Stimulated activated CD8-positive, alpha-beta memory T cell treated with anti-CD3 and anti-CD28 coated beads, Interleukin-12 subunit alpha, Interleukin-12 subunit beta, amount 100 ng/mL, for 1 hour (primary cell): ENCODE measurements around the gene BAG1.

ENCODE experiments used
- DNase-seq: peaks from one replicate; pipeline ENCODE4 v3.0.0-alpha.2; 2020; ENCODE audit warnings: low read depth

Gene BAG1

DNA sequence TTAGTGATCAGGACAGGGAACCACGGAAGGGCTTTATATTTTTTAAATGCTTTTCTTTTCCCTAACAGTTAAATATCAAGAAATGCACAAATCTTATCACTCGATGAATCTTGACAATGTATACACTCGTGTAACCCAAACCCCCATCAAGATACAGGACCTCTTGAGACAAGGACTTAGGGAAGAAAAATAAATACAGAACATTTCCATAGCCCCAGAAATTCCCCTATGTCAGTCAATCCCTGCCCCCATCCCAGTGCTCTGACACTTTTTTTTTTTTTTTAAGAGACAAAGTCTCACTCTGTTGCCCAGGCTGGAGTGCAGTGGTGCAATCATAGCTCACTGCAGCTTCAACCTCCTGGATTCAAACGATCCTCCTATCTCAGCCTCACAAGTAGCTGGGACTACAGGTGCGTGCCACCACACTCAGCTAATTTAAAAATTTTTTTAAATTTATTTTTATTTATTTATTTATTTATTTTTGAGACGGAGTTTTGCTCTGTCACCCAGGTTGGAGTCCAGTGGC is 21.8 kb downstream of the BAG1 start:
- DNase-seq = no peak

DNA sequence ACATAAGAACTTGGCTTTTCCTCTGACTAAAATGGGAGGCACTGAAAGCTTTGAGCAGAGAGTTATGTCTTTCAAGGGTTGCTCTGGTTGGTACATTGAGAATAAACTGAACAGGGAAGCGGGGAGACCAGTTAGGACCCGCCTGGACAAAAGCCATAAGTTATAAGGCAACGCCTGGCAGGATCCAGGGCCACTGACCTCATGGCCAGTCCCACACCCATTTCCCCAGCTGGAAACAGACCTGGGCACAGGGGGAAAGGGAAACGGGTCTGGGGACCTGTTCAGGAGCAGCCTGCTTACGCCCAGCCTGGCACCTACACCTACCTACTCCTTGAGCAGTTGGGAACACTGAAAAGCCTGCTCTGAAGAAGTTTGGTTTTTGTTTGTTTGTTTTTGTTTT is 23.2 kb downstream of the BAG1 start:
- no peak for DNase-seq

DNA sequence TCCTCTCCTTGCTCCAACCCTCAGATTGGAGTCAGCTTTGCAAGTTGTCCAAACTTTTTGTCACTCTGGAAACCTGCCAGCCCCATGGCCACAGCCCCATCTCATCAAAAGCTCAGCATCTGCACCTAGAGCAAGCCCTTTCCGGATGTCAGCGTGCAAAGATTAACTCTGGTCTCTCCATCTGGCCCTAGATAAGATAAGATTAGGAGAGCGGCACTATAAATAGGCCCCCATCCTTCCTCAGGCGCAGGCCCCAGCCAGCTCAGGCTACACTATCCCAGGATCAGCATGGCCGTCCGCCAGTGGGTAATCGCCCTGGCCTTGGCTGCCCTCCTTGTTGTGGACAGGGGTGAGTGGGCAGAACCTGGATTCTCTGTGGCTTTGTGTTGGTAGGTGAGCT is 24.6 kb downstream of the BAG1 start, which contains the start of gene SPINK4:
TSS of gene SPINK4 (plus strand) at position 247 of the 400 bp plus-strand sequence. CDS start at position 289, 42 bp downstream.
- DNase-seq = no peak

DNA sequence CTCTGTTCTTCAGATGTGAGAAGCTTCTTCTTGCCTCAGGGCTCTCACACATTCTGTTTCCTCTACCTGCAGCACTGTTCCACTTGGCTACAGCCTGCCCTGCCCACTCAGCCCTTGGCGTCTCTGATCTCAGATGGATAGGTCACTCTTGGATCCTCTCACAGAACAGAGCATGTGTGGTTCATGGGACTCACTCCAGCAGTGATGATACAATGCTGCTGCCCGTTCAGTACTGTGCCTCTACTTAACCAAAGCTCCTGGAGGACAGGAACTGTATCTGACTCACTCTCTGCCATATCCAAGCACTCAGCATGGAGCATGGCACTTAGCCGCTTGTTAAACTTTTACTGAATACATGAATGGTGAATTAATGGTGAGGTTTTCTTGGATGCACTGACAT is 27.9 kb downstream of the BAG1 start:
- no peak for DNase-seq

DNA sequence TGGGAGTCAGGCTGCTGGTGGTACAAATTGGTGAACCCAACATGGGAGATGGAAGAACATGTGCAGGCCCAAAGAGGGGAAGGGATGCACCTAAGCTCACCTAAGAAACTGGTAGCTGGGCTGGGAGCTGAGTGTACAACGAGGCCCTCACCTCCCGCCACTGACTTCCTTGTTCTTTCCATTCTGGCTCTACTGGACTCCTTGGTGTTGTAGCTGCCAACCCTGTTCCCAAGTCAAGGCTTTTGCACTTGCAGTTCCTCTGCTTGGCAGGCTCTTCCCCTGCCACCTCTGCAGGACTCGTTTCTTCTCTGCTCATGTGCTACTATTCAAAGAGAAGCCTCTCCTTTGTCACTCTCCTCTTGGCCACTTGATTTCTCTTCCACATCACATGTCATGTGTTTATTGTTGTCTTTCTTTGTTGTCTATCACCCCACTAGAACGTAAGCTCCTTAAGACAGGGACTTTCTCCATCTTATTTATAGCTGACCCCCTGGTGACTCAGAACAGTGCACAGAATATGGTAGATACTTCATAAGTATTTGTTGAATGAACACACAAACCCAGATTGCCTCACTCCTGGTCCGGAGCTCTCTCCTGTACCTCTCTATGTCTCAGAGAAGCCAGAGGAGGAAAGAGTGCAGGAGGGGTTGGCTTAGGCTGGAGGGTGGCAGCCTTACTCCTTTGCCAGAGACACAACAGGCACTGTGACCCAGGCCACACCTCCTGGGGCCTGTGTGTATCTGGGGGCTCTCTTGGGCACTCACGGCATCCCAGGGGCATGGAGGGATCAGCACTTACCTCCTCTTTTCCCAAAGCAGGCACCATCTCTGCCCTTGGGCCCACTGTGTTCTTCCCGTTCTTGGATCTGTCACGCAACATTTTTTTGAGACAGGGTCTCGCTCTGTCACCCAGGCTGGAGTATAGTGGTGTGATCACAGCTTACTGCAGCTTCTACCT is 29.7 kb downstream of the BAG1 start:
- DNase-seq = no peak

DNA sequence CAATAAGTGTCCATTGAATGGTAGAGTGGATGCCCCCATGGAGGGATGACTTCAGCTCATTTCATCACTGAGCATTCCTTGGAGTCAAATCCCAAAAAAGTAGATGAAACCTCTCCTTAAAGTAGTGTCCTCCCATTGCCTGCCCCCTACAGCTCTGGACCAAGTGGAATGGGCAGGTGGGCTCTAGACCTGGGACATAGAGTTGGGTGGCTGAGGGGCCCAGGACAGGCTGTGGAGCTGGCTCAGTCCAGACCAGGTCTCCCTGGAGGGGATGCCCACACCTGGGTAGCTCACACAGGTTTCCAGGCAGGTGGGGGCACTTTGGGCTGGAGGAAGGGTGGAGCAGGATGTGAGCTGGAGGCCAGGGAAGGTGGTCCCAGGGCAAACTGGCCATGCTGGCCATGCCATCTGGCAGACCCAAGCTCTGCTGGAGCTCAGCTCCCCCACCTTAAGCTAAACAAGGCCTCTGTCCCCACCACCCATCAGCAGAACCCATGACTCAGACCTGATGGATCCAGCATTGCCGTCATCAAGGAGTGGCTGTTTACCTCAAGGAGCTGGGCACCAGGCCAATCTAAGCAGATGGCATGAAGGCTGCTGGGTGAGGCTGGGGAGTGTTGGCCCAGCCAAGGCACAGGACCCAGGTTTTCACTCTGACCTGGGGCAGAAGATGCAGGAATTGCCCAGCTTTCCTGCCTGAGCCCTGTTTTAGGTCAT is 30.7 kb downstream of the BAG1 start:
- no peak for DNase-seq

DNA sequence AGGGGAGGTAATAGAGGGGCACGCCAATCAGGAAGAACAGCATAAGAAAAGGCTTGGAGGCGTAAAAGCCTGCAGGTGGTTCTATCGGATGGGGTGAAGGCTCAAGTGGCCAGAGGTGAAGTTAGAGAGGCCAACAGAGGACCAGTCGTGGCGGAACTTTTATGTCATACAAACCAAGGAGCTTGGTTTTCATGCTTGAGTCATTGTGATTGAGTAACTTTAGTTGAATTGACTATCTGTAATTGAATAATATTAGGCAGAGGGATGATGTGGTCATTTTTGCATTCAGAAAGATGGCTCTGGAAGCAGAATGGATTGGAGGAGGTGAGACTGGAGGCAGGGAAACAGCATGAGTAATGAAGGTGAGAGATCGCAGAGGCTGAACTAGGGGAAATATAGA is 31.7 kb downstream of the BAG1 start:
- DNase-seq = no peak

DNA sequence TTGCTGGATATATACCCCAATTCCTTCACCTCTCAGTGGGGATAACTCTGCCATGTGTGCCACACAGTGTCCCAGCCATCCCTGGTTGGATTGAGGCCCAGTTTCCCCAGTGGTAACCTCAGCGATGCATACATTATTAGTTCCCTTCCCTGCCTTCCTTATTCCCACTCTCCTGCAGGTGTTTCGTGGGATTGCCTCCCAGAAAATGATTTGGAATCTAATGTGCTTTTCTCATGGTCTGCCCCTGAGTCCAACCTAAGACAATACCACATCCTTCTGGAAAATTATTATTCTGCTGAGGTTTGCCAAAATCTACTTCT is 32.9 kb downstream of the BAG1 start:
- DNase-seq = no peak

DNA sequence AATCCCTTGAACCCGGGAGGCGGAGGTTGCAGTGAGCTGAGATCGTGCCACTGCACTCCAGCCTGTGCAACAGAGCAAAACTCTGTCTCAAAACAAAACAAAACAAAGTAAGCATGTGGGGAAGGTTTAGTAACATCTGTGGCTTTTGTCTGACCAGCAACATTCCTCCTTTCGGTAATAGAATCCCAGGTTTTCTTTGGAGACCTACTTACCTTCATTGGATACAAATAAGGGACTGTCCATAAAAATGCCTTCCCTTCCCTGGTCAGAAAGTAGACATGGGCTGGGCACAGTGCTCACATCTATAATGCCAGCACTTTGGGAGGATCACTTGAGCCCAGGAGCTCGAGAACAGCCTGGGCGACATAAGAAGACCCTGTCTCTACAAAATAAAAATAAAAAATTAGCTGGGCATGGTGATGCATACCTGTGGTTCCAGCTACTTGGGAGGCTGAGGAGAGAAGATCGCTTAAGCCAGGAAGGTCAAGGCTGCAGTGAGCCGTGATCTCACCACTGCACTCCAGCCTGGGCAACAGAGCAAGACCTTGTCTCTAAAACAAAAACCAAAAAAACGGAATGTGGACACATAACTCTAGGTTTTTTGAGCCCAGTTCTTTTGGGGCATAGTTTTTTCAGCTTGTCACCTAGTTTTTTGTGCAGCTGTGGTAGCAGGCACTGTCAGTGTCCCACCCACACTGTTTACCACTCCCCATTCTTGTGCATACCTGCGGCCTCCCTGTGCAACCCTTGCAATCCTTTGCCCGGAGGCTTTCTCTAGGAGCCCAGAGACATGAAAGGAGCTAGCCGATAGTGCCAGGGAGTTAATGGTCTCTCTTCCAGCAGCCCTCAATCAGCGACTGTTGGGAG is 33.5 kb downstream of the BAG1 start:
- DNase-seq = no peak

DNA sequence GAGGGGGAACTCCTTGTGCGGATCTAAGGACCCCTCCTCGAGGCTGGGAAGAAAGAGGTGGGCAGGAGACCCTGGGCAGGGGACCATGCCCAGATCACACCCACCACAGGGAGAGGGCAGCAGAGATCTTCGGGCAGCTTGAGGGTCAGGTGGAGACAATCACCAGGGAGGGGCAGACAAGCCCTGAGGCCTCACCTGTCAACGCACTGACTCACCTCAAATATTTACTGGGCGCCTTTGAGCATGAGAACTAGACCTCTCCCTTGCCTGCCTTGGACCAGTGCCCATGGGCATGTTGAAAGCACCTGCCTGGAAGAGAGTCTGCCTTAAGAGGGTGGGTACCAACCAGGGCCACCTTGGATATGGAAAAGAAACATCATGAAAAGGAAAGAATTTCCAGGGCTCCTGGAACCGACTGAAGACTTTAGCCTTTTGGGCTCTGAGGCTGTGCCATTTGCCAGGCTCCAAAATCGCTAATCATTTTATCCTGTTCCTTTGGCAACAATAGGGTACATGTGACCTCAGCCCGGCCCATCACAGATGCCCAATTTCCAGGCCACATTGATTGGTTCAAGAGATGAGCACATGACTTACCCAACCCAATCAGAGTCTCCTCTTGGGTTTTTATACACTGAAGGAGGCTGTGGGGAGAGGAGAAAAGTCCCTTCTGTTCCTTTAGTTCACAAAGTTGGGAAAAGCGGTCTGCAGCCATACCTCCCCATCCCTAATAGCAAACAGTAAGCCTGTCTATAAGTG is 35.0 kb downstream of the BAG1 start:
- no peak for DNase-seq

DNA sequence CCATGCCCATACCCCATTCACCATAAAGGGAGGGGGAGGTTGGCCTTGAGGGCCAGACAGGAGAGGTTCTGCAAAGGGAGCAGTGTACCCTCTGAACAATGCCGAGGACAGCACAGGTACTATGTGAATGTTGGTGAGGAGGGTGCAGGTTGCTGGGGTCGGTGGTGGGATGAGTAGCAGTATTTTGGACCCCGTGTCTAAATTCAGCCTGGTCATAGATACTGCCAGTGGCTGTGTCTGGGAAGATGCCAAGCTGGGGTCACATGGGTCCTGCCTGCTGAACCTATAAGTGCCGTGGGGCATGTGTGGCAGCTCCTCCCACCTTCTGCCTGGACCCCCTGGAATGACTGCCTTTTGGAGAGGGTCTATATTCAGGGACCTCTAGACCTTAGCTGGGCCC is 35.9 kb downstream of the BAG1 start:
- DNase-seq = no peak

DNA sequence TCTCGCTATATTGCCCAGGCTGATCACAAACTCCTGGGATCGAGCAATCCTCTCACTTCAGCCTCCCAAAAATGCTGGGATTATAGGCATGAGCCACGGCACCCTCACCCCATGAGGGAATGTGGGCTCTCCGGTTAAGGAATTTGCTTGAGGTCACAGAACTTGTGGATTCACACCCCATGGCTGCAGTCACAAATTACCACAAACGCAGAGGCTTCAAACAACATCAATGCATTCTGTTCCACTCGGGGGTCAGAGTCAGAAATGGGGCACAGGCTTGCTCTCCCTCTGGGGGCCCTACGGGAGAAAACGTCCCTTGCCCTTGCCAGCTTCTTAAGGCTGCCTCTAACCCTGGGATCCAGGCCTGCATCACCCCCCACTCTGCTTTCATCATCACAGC is 36.8 kb downstream of the BAG1 start:
- DNase-seq = no peak

DNA sequence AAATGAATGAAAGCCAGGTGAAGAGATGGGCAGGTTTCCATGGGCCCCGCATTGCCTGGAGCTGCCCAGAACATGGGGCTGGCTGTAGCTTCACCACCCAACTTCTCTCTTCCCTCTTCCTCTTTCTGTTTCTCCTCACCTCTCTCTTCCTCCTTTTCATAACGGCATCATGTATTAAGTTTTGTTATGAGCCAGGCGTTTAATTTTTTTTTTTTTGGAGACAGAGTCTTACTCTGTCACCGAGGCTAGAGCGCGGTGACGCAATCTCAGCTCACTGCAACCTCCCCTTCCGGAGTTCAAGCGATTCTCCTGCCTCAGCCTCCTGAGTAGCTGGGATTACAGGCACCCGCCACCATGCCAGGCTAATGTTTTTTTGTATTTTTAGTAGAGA is 37.5 kb downstream of the BAG1 start:
- DNase-seq = no peak

DNA sequence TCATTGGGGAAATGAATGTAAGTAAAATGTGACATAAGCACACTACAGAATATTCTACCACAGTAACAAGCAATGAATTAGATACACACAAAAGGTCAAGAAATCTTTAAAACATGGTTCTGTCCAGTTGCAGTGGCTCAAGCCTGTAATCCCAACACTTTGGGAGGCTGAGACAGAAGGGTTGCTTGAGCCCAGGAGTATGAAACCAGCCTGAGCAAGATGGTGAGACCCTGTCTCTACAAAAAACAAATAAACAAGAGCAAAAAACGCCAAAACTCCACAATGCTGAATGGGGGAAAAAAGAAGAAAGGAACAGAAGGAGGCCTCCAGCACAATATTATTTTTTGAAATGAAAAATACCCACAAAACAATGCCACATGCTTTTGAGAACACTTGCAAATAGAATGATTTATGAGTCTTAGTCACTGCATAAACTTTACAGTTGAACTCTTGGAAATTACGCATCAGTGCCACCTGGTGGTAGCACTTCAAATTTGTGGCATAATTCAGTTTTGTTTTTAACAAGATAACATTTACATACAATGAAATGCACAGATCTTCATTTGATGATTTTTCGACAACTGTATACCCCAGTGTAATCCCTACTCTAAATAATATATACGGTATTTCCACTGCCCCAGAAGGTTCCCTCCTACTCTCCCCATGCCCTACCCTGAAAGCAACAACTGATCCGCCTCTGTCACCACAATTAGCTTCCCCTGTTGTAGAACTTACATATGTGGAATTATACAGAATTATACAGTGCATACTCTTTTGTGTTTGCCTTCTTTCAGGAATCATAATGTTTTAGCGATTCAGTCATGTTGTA is 39.0 kb downstream of the BAG1 start:
- peak; percentile 63 for DNase-seq

DNA sequence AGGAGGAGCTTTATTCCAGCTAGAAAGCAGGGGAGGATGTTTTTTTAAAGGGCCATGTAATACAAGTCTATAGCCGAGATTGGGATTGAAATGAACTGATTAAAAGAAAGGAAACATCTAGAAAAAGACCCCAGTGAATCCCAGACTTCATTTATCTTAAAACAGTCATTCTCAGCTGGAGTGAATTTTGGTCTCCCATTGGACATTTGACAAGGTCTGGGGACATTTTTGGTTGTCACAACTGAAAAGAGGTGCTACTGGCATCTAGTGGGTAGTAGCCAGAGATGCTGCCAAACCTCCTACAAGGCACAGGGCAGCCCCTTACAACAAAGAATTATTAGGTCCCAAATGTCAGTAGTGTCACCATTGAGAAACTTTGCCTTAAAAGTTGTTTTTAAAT is 40.8 kb downstream of the BAG1 start:
- no peak for DNase-seq

DNA sequence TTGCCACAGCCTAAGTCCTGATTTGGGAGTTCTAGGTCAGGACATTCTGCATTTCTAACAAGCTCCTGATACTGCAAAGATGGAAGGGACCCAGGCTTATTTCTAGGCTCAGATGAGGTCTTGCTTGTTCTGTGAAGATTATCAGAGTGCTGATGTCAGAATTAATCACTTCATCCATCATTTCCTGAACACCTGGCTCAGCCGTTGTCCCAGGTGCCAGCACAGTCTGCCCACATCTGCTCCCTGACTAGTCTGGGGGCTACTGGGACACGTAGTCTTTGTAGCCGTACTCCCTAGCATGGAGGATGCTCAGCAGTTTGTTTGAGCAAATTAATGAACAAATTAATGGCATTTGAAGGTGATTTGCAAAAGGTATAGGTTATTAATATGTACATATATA is 42.5 kb downstream of the BAG1 start:
- no peak for DNase-seq

DNA sequence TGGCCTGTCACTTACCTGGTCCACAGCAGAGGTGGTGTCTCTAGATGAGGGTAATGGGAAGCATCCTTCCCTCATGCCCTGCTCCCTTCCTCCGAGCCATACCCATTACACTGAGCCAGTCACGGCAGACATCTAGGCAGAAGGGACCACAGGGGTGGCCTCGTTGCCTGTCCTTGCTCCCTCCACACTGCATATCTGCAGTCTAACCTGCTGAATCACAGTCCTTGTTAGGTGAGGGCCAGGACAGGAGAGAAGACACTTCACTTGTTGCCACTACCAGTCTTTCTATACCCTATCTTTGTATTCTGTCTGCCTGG is 43.0 kb downstream of the BAG1 start:
- no peak for DNase-seq

DNA sequence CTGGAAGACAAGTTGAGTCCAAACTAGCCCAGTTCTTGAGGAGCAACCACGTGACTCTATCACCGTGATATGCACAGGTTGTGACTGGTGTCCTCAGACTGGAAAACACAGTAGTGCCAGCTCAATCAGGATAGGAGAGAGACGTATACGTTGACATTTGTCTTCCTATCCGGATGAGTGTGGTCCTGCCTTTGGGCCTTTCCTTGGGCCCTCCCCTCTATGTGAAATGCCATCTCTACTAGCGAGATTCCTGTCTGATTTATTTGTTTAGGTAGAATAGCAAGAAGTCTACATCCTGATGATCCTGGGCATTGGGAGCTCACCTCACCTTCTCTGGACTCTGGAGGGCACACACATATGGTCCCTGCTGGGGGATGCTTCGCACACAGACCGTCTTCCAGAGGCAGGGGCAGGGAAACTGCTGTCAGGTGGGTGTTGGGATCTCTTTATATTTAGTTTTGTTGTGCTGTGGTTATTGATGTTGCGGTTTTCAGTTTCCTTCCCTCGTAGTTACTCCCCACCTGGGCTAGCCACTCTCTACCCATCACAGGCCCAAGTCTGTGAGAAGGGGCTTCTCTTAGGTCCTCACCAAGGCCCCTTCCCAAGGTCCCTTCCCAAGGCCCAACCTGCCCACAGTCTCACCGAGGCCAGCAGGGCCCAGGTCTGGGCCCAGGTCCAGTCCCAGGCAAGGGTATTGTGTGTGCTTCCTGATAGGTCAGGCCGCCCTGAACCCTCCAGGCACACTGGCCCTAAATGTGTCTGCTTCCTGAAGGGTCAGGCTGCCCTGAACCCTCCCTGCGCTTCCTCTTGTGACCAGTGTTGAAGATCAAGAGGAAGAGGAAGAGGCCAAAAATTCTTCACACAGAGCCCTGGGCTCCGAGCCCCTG is 43.6 kb downstream of the BAG1 start:
- no peak for DNase-seq

DNA sequence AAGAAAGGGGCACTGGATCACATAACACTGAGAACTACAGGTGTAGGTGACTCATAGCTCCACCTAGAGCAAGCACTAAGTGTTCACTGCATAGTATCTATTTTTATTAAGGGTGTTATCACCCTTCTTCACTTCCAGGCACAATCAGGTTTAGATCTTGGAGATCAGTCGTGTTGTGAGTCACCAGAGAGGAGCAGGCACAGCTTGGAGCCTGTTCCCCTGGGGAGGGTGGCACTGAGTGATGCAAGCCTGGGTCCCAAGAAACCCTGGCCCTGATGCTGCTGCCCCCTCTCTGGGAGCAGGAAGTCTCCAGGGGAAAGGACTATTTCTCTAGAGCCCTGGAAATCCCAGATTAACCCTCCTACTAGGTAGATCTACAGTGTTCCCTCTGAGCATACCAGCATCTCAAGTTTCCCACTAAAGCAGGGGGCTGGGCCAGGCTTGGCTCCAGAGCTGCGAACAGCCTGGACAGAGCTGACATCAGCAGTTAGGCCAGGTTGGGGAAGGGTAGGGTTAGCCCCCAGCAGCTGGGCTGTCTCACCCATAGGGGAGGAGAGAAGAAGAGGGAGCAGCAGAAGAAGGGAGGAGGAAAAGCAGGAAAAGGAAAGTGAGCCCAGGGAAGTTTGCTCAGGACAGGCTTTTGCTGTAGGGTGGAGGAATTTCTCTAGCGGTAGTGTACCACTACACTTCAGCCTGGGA is 52.7 kb downstream of the BAG1 start:
- DNase-seq = no peak
